Ectodermal cell (in vitro differentiated cells): ENCODE results near the gene AGL.
"Not testable (repeated sequence)": the region's sequence is repeated elsewhere in the genome, so short reads cannot be mapped to it uniquely, and the experiment has no call there.

Experiments used
- H3K27ac ChIP-seq: 2 replicates; pipeline ENCODE4 v1.7.0; 2013; ENCODE audit warnings: mild to moderate bottlenecking, low read depth, low read length; ENCODE audit not compliant: insufficient read depth, poor library complexity, severe bottlenecking
- H3K27me3 ChIP-seq: 2 replicates; pipeline ENCODE4 v1.7.0; 2013; ENCODE audit warnings: mild to moderate bottlenecking, low read length; ENCODE audit not compliant: insufficient read depth, control insufficient read depth, poor library complexity, severe bottlenecking
- H3K36me3 ChIP-seq: one replicate; pipeline ENCODE4 v1.7.0; 2013; ENCODE audit warnings: low read length; ENCODE audit not compliant: control insufficient read depth, insufficient read depth
- H3K4me1 ChIP-seq: one replicate; pipeline ENCODE4 v1.7.0; 2013; ENCODE audit warnings: low read length; ENCODE audit not compliant: control insufficient read depth, insufficient read depth
- H3K4me3 ChIP-seq: 2 replicates; pipeline ENCODE4 v1.7.0; 2013; ENCODE audit warnings: low read depth, low read length, control low read depth; ENCODE audit not compliant: insufficient read depth
- H3K9me3 ChIP-seq: 2 replicates; pipeline ENCODE4 v1.7.0; 2013; ENCODE audit warnings: mild to moderate bottlenecking, low read length, moderate library complexity; ENCODE audit not compliant: control insufficient read depth
- WGBS, 2 experiments: methylation state at CpG; one replicate each; pipeline ENCODE4 v1.1.7; 2013; ENCODE audit warnings: missing lambda C conversion rate in 2 of 2; 5-methylcytosine and 5-hydroxymethylcytosine counted together

Gene AGL

GRCh38 chr1:99970713-99971255 is 120.6 kb downstream of the AGL start:
- no peak overlapping the region for H3K27ac ChIP-seq
- no peaks in the 10 kb centered on the region for H3K27me3 ChIP-seq
- no peaks in the 10 kb centered on the region for H3K9me3 ChIP-seq
- 69 to 73% methylated on average over 4 to 7 of the region's 7 CpGs for WGBS, 2 experiments
- H3K4me1 ChIP-seq = no peaks in the 10 kb centered on the region
- no peaks in the 10 kb centered on the region for H3K36me3 ChIP-seq
- peak overlapping the region; percentile 60 for H3K4me3 ChIP-seq

GRCh38 chr1:99972066-99972465 is 121.9 kb downstream of the AGL start:
- not testable (repeated sequence) for H3K27me3 ChIP-seq, H3K4me1 ChIP-seq, H3K9me3 ChIP-seq, H3K36me3 ChIP-seq, H3K27ac ChIP-seq, H3K4me3 ChIP-seq
- WGBS, 2 experiments = 90 to 91% methylated on average over 7 of the region's 7 CpGs
